Loucy (cell line): ENCODE measurements around the gene PRR5L.

Source experiments
- H2AFZ ChIP-seq: fragments of 200-600 bp; sonication (generic); 2 replicates; pipeline ENCODE4 v1.6.0; 2016; ENCODE audit warnings: antibody characterized with exemption, mild to moderate bottlenecking, low read length, moderate library complexity
- H3F3A ChIP-seq: fragments of 200-600 bp; 2 replicates; pipeline ENCODE4 v1.6.0; 2016; ENCODE audit warnings: antibody characterized with exemption, low read depth, mild to moderate bottlenecking
- H3K27me3 ChIP-seq: fragments of 200-600 bp; sonication (generic); 2 replicates; pipeline ENCODE4 v1.6.1; 2014; ENCODE audit warnings: low read length, mild to moderate bottlenecking; ENCODE audit not compliant: insufficient read depth, poor library complexity, severe bottlenecking
- H3K36me3 ChIP-seq: fragments of 200-600 bp; sonication (generic); 2 replicates; pipeline ENCODE4 v1.6.1; 2016; ENCODE audit warnings: low read length; ENCODE audit not compliant: insufficient read depth
- H3K4me1 ChIP-seq: fragments of 200-600 bp; sonication (generic); 2 replicates; pipeline ENCODE4 v1.5.1; 2014; ENCODE audit warnings: low read length, mild to moderate bottlenecking; ENCODE audit not compliant: insufficient read depth, poor library complexity, severe bottlenecking
- H3K4me2 ChIP-seq: fragments of 200-600 bp; sonication (generic); 2 replicates; pipeline ENCODE4 v1.6.0; 2014; ENCODE audit warnings: antibody characterized with exemption, low read length, low read depth, mild to moderate bottlenecking; ENCODE audit not compliant: poor library complexity, severe bottlenecking
- H3K4me3 ChIP-seq: fragments of 200-600 bp; sonication (generic); 2 replicates; pipeline ENCODE4 v1.5.1; 2014; ENCODE audit warnings: low read length, mild to moderate bottlenecking, mixed read lengths; ENCODE audit not compliant: poor library complexity, severe bottlenecking
- H3K79me2 ChIP-seq: fragments of 200-600 bp; sonication (generic); 2 replicates; pipeline ENCODE4 v1.6.1; 2014; ENCODE audit warnings: low read length; ENCODE audit not compliant: insufficient read depth
- H3K9ac ChIP-seq: fragments of 200-600 bp; sonication (generic); 2 replicates; pipeline ENCODE4 v1.6.0; 2014; ENCODE audit warnings: mild to moderate bottlenecking, low read depth, low read length, moderate library complexity; ENCODE audit not compliant: poor library complexity, severe bottlenecking
- H3K9me2 ChIP-seq: fragments of 200-600 bp; sonication (generic); replicated peaks from 2 replicates; pipeline ENCODE4 v1.6.1; 2016; ENCODE audit warnings: low read depth, low read length, mixed read lengths
- H3K9me3 ChIP-seq: fragments of 200-600 bp; sonication (generic); 2 replicates; pipeline ENCODE4 v1.6.1; 2014; ENCODE audit warnings: mild to moderate bottlenecking, antibody characterized with exemption, low read length, low read depth; ENCODE audit not compliant: insufficient read depth
- H4K20me1 ChIP-seq: fragments of 200-600 bp; sonication (generic); 2 replicates; pipeline ENCODE4 v1.6.0; 2014; ENCODE audit warnings: antibody characterized with exemption, low read length, mild to moderate bottlenecking; ENCODE audit not compliant: insufficient read depth, poor library complexity, severe bottlenecking
- EZH2phosphoT487 ChIP-seq: fragments of 200-600 bp; IDR thresholded peaks from 2 replicates; pipeline ENCODE4 v1.6.1; 2018; ENCODE audit warnings: antibody characterized with exemption, mild to moderate bottlenecking, moderate library complexity, borderline replicate concordance
- TF ChIP-seq, protein P1 (sequence below): fragments of 200-600 bp; sonication (generic); conservative IDR thresholded peaks from 2 replicates; pipeline ENCODE4 v1.5.1; 2014; ENCODE audit warnings: mild to moderate bottlenecking, antibody characterized with exemption, low read length

Gene PRR5L

GRCh38 chr11:36399236-36399635, 103.1 kb downstream of the PRR5L start:
- TF ChIP-seq, protein P1, sequence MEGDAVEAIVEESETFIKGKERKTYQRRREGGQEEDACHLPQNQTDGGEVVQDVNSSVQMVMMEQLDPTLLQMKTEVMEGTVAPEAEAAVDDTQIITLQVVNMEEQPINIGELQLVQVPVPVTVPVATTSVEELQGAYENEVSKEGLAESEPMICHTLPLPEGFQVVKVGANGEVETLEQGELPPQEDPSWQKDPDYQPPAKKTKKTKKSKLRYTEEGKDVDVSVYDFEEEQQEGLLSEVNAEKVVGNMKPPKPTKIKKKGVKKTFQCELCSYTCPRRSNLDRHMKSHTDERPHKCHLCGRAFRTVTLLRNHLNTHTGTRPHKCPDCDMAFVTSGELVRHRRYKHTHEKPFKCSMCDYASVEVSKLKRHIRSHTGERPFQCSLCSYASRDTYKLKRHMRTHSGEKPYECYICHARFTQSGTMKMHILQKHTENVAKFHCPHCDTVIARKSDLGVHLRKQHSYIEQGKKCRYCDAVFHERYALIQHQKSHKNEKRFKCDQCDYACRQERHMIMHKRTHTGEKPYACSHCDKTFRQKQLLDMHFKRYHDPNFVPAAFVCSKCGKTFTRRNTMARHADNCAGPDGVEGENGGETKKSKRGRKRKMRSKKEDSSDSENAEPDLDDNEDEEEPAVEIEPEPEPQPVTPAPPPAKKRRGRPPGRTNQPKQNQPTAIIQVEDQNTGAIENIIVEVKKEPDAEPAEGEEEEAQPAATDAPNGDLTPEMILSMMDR, result no peak
- TF ChIP-seq EZH2phosphoT487, result no peak
- H3F3A ChIP-seq, result no peaks in the 10 kb centered on the region
- no peak overlapping the region for H3K4me3 ChIP-seq
- H3K27me3 ChIP-seq, result no peaks in the 10 kb centered on the region
- H3K9me3 ChIP-seq, result no peaks in the 10 kb centered on the region
- no peak overlapping the region for H3K4me2 ChIP-seq
- H3K4me1 ChIP-seq, result peaks cover 8% of the 10 kb centered on the region
- peaks cover 48% of the 10 kb centered on the region for H3K79me2 ChIP-seq
- no peaks in the 10 kb centered on the region for H4K20me1 ChIP-seq
- no peak overlapping the region for H2AFZ ChIP-seq
- no peaks in the 10 kb centered on the region for H3K9me2 ChIP-seq
- no peak overlapping the region for H3K9ac ChIP-seq
- peaks cover 92% of the 10 kb centered on the region; the same call in 1 of the 2 replicates for H3K36me3 ChIP-seq

- H3K36me3 ChIP-seq, result peaks cover 92% of the 10 kb centered on the region; the same call in 1 of the 2 replicates
- no peaks in the 10 kb centered on the region for H3K27me3 ChIP-seq
- no peak for TF ChIP-seq EZH2phosphoT487
- TF ChIP-seq, protein P1, result no peak
- H3K9ac ChIP-seq, result no peak overlapping the region
- no peak overlapping the region for H3K4me3 ChIP-seq
- H3F3A ChIP-seq, result no peaks in the 10 kb centered on the region
- H2AFZ ChIP-seq, result no peak overlapping the region
- no peaks in the 10 kb centered on the region for H3K9me2 ChIP-seq
- no peak overlapping the region for H3K4me2 ChIP-seq
- H3K79me2 ChIP-seq, result peaks cover 45% of the 10 kb centered on the region
- peaks cover 5% of the 10 kb centered on the region for H3K4me1 ChIP-seq
- H3K9me3 ChIP-seq, result no peaks in the 10 kb centered on the region
- H4K20me1 ChIP-seq, result no peaks in the 10 kb centered on the region
Measured at GRCh38 chr11:36399745-36400144, 103.7 kb downstream of the PRR5L start.

- Histone ChIP-seq H4K20me1 (no peaks in the 10 kb centered on the region), H3K36me3 (peaks cover 97% of the 10 kb centered on the region; the same call in 1 of the 2 replicates), H3K9me3 (no peaks in the 10 kb centered on the region), H2AFZ (no peak overlapping the region), H3K4me1 (peaks cover 5% of the 10 kb centered on the region), H3K9me2 (no peaks in the 10 kb centered on the region), H3K27me3 (no peaks in the 10 kb centered on the region), H3K9ac (no peak overlapping the region), H3K79me2 (peaks cover 50% of the 10 kb centered on the region; the same call in 1 of the 2 replicates), H3K4me3 (no peak overlapping the region), H3F3A (no peaks in the 10 kb centered on the region), H3K4me2 (no peak overlapping the region)
- TF ChIP-seq, protein P1, result no peak
- TF ChIP-seq EZH2phosphoT487, result no peak
Measured at GRCh38 chr11:36400766-36401455, 104.8 kb downstream of the PRR5L start.
